ENCODE measurements around the gene KEAP1. TPM values are rescaled to one million over a fixed set of nuclear protein-coding genes. Genes with fewer than 3 reads are reported as not detected.

The KEAP1 gene
- total RNA-seq, 6 donors from 2014 or later = 34.6 to 85.1 (median 60.7) TPM

- Histone ChIP-seq H3K27me3 (no peaks in the 10 kb centered on the region), H3K4me1 (peaks cover 0 to 3% (median 0%) of the 10 kb centered on the region in 4 donors), H3K36me3 (peaks cover 0 to 30% (median 17%) of the 10 kb centered on the region in 4 donors), H3K9me3 (no peaks in the 10 kb centered on the region), H3K27ac (no peak overlapping the region), H3K4me3 (no peak overlapping the region)
- DNase-seq (no peak), ATAC-seq (ENCODE audit: low FRiP score in 2 of 2) (no peak)
- WGBS, 2 donors = 47 to 59% methylated on average over 5 of the region's 5 CpGs
- TF ChIP-seq CTCF (IDR thresholded peaks at IDR 0.05) (no peak), POLR2A (IDR thresholded peaks at IDR 0.05) (no peak), EP300 (IDR thresholded peaks at IDR 0.05) (no peak), POLR2AphosphoS5 (IDR thresholded peaks at IDR 0.05) (no peak)
Measured at GRCh38 chr19:10454267-10454666, 48.9 kb downstream of the KEAP1 start.

- Histone ChIP-seq H3K9me3 (no peaks in the 10 kb centered on the region), H3K27me3 (no peaks in the 10 kb centered on the region), H3K27ac (no peak overlapping the region), H3K36me3 (peaks cover 0 to 33% (median 20%) of the 10 kb centered on the region in 4 donors), H3K4me3 (no peak overlapping the region), H3K4me1 (peaks cover 0 to 3% (median 0%) of the 10 kb centered on the region in 4 donors)
- 81 to 93% methylated on average over 3 to 4 of the region's 4 CpGs for WGBS, 2 donors
- TF ChIP-seq EP300 (IDR thresholded peaks at IDR 0.05) = no peak
- no peak for TF ChIP-seq CTCF (IDR thresholded peaks at IDR 0.05)
- TF ChIP-seq POLR2A (IDR thresholded peaks at IDR 0.05) = no peak
- TF ChIP-seq POLR2AphosphoS5 (IDR thresholded peaks at IDR 0.05) = no peak
- DNase-seq (no peak), ATAC-seq (ENCODE audit: low FRiP score in 2 of 2) (no peak)
Measured at GRCh38 chr19:10453852-10454251, 49.3 kb downstream of the KEAP1 start.

- Histone ChIP-seq H3K36me3 (peaks cover 0 to 39% (median 26%) of the 10 kb centered on the region in 4 donors), H3K4me3 (no peak overlapping the region), H3K27ac (no peak overlapping the region), H3K4me1 (peaks cover 0 to 3% (median 0%) of the 10 kb centered on the region in 4 donors), H3K9me3 (no peaks in the 10 kb centered on the region), H3K27me3 (no peaks in the 10 kb centered on the region)
- DNase-seq (no peak), ATAC-seq (ENCODE audit: low FRiP score in 2 of 2) (no peak)
- TF ChIP-seq POLR2AphosphoS5 (IDR thresholded peaks at IDR 0.05) (no peak), POLR2A (IDR thresholded peaks at IDR 0.05) (no peak), CTCF (IDR thresholded peaks at IDR 0.05) (no peak), EP300 (IDR thresholded peaks at IDR 0.05) (no peak)
- 79 to 100% methylated on average over 2 to 17 of the region's 25 CpGs for WGBS, 2 donors
Measured at GRCh38 chr19:10452726-10453618, 50.2 kb downstream of the KEAP1 start.

- Histone ChIP-seq H3K27me3 (no peaks in the 10 kb centered on the region), H3K4me3 (no peak overlapping the region), H3K36me3 (peaks cover 0 to 46% (median 30%) of the 10 kb centered on the region in 4 donors), H3K27ac (no peak overlapping the region), H3K9me3 (no peaks in the 10 kb centered on the region), H3K4me1 (peaks cover 0 to 3% (median 0%) of the 10 kb centered on the region in 4 donors)
- WGBS, 2 donors = 81 to 91% methylated on average over 11 to 25 of the region's 25 CpGs
- TF ChIP-seq EP300 (IDR thresholded peaks at IDR 0.05) (no peak), POLR2A (IDR thresholded peaks at IDR 0.05) (no peak), CTCF (IDR thresholded peaks at IDR 0.05) (no peak), POLR2AphosphoS5 (IDR thresholded peaks at IDR 0.05) (no peak)
- DNase-seq = no peak
- peak in 1 of 2 donors; percentile 12 for ATAC-seq (ENCODE audit: low FRiP score in 2 of 2)
Measured at GRCh38 chr19:10450853-10451609, 52.1 kb downstream of the KEAP1 start.

Data from upper lobe of left lung (tissue), 6 donors.